ENCODE results near the gene ANKRD39. TPM values are rescaled to one million over a fixed set of nuclear protein-coding genes. Genes with fewer than 3 reads are reported as not detected.

The ANKRD39 gene
- total RNA-seq, 1 experiment from 2014 or later, result 12.2 TPM

- H3K27me3 Mint-ChIP-seq (ENCODE audit: unreplicated experiment), result no peaks in the 10 kb centered on the region
- TF ChIP-seq, protein P1, sequence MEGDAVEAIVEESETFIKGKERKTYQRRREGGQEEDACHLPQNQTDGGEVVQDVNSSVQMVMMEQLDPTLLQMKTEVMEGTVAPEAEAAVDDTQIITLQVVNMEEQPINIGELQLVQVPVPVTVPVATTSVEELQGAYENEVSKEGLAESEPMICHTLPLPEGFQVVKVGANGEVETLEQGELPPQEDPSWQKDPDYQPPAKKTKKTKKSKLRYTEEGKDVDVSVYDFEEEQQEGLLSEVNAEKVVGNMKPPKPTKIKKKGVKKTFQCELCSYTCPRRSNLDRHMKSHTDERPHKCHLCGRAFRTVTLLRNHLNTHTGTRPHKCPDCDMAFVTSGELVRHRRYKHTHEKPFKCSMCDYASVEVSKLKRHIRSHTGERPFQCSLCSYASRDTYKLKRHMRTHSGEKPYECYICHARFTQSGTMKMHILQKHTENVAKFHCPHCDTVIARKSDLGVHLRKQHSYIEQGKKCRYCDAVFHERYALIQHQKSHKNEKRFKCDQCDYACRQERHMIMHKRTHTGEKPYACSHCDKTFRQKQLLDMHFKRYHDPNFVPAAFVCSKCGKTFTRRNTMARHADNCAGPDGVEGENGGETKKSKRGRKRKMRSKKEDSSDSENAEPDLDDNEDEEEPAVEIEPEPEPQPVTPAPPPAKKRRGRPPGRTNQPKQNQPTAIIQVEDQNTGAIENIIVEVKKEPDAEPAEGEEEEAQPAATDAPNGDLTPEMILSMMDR (IDR thresholded peaks at IDR 0.05; ENCODE audit: unreplicated experiment), result no peak
- no TSS peak for BruUV-seq (replicated peaks)
- intact Hi-C loops (cut with micrococcal nuclease; ENCODE audit: unreplicated experiment), result no loop called here
- H3K9me3 Mint-ChIP-seq (ENCODE audit: low read depth, unreplicated experiment), result no peaks in the 10 kb centered on the region
- H3K27ac Mint-ChIP-seq (ENCODE audit: unreplicated experiment), result no peak overlapping the region
- H3K4me1 Mint-ChIP-seq (ENCODE audit: low read depth, unreplicated experiment), result no peaks in the 10 kb centered on the region
- CTCF ChIA-PET, result interaction anchor here (1.1 kb wide), 1 partner anchor 14 kb away, joined by 5 read pairs; no protein-coding TSS in a partner anchor
- no peak for DNase-seq
- H3K36me3 Mint-ChIP-seq (ENCODE audit: insufficient read depth, unreplicated experiment), result peaks cover 8% of the 10 kb centered on the region
- no peak overlapping the region for H3K4me3 Mint-ChIP-seq (ENCODE audit: low read depth, unreplicated experiment)
Measured at GRCh38 chr2:96847586-96847985, 10.2 kb downstream of the ANKRD39 start.

DNA sequence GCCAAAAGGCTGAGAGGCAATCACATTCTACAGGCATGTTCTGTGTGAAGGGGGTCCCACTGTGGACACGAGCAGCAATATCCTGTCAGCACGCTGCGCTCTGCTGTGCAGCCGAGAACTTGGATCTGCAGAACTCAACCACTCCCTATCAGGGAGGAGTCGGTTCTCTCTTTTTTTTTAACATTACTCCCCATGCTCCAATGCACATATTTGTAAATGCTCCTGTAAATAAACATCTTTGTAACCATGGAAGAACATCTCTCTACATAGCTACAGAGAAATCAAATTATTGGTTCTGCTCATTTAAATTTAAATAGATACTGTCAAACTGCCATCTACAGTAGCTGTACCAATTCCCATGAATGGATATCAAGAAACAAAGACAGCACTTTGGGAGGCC lies 11.0 kb downstream of the ANKRD39 start:
- Mint-ChIP-seq H3K4me3 (ENCODE audit: low read depth, unreplicated experiment) (no peak overlapping the region), H3K36me3 (ENCODE audit: insufficient read depth, unreplicated experiment) (peaks cover under 1% of the 10 kb centered on the region), H3K27ac (ENCODE audit: unreplicated experiment) (no peak overlapping the region), H3K4me1 (ENCODE audit: low read depth, unreplicated experiment) (no peaks in the 10 kb centered on the region), H3K9me3 (ENCODE audit: low read depth, unreplicated experiment) (no peaks in the 10 kb centered on the region), H3K27me3 (ENCODE audit: unreplicated experiment) (no peaks in the 10 kb centered on the region)
- TF ChIP-seq, protein P1 (IDR thresholded peaks at IDR 0.05; ENCODE audit: unreplicated experiment), result no peak
- CTCF ChIA-PET, result interaction anchor here (1.1 kb wide), 1 partner anchor 14 kb away, joined by 5 read pairs; no protein-coding TSS in a partner anchor
- no peak for DNase-seq
- intact Hi-C loops (cut with micrococcal nuclease; ENCODE audit: unreplicated experiment), result no loop called here
- BruUV-seq (replicated peaks), result no TSS peak

- H3K27ac Mint-ChIP-seq (ENCODE audit: unreplicated experiment), result no peak overlapping the region
- H3K4me1 Mint-ChIP-seq (ENCODE audit: low read depth, unreplicated experiment), result no peaks in the 10 kb centered on the region
- BruUV-seq (replicated peaks), result no TSS peak
- H3K4me3 Mint-ChIP-seq (ENCODE audit: low read depth, unreplicated experiment), result no peak overlapping the region
- intact Hi-C loops (cut with micrococcal nuclease; ENCODE audit: unreplicated experiment), result no loop called here
- CTCF ChIA-PET, result interaction anchor here (0.7 kb wide), 1 partner anchor 56 kb away, joined by 4 read pairs; no protein-coding TSS in a partner anchor
- H3K9me3 Mint-ChIP-seq (ENCODE audit: low read depth, unreplicated experiment), result no peaks in the 10 kb centered on the region
- DNase-seq, result no peak
- peaks cover 17% of the 10 kb centered on the region for H3K36me3 Mint-ChIP-seq (ENCODE audit: insufficient read depth, unreplicated experiment)
- no peaks in the 10 kb centered on the region for H3K27me3 Mint-ChIP-seq (ENCODE audit: unreplicated experiment)
- TF ChIP-seq, protein P1 (IDR thresholded peaks at IDR 0.05; ENCODE audit: unreplicated experiment), result no peak
Measured at GRCh38 chr2:96844405-96844808, 13.4 kb downstream of the ANKRD39 start.

- Mint-ChIP-seq H3K4me1 (ENCODE audit: low read depth, unreplicated experiment) (no peaks in the 10 kb centered on the region), H3K4me3 (ENCODE audit: low read depth, unreplicated experiment) (no peak within 1 kb of the TSS), H3K36me3 (ENCODE audit: insufficient read depth, unreplicated experiment) (peaks cover 22% of the 10 kb centered on the region), H3K27me3 (ENCODE audit: unreplicated experiment) (no peaks in the 10 kb centered on the region), H3K27ac (ENCODE audit: unreplicated experiment) (no peak within 1 kb of the TSS), H3K9me3 (ENCODE audit: low read depth, unreplicated experiment) (no peaks in the 10 kb centered on the region)
- TF ChIP-seq, protein P1 (IDR thresholded peaks at IDR 0.05; ENCODE audit: unreplicated experiment), result no peak
- no peak for DNase-seq
- CTCF ChIA-PET, result interaction anchor here (1.2 kb wide), 1 partner anchor 14 kb away, joined by 3 read pairs; the partner anchor contains the start of gene ANKRD39
- BruUV-seq (replicated peaks), result no TSS peak
- intact Hi-C loops (cut with micrococcal nuclease; ENCODE audit: unreplicated experiment), result no loop called here
Measured at GRCh38 chr2:96843538-96844268, 14.1 kb downstream of the ANKRD39 start, which contains the start of gene ANKRD23. Gene ANKRD23, minus strand, starts transcription at chr2:96844021. Its CDS starts 29 bp downstream, at chr2:96843992.
